Gastrocnemius medialis (tissue), 4 donors: ENCODE data around the gene PDE1C.

Experiments used
- POLR2A ChIP-seq, 2 donors: fragments of 450-650 bp; IDR thresholded peaks; one replicate each; pipeline ENCODE4 v1.6.1; 2017; ENCODE audit warnings: antibody characterized with exemption in 2 of 2, mild to moderate bottlenecking in 2 of 2, moderate library complexity in 2 of 2
- TF ChIP-seq, protein P1 (sequence below), 5 experiments: fragments of 450-650 bp in 3 of 5; fragments of 200-600 bp in 2 of 5; sonication (generic) in 2 of 5; IDR thresholded peaks in 4 of 5; conservative IDR thresholded peaks in 1 of 5; 1 replicate in 4 of 5; 2 replicates in 1 of 5; pipeline ENCODE4 v1.5.1; 2016 to 2019; ENCODE audit warnings: antibody characterized with exemption in 5 of 5, mild to moderate bottlenecking in 3 of 5, moderate library complexity in 3 of 5

DNA sequence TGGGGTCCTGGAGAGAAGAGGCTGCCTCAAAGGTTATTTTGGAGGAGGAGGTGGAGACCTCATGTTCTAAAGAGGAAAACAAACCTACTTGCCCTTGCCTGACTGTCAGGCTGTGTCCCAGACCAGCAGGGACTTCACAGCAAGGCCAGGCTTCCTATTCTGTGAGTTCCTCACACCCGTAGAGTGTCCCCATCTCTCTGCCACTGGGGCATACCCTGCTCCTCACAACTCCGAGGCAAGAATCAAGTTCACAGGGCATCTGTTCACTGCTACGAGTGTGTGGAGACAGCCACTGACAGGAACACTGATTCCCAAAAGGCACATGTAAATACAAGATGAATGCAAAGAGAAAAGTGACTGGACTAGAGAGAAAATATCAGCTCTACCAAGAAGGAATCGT is 38.0 kb downstream of the PDE1C start:
- TF ChIP-seq POLR2A (IDR thresholded peaks at IDR 0.05), result no peak
- TF ChIP-seq, protein P1, sequence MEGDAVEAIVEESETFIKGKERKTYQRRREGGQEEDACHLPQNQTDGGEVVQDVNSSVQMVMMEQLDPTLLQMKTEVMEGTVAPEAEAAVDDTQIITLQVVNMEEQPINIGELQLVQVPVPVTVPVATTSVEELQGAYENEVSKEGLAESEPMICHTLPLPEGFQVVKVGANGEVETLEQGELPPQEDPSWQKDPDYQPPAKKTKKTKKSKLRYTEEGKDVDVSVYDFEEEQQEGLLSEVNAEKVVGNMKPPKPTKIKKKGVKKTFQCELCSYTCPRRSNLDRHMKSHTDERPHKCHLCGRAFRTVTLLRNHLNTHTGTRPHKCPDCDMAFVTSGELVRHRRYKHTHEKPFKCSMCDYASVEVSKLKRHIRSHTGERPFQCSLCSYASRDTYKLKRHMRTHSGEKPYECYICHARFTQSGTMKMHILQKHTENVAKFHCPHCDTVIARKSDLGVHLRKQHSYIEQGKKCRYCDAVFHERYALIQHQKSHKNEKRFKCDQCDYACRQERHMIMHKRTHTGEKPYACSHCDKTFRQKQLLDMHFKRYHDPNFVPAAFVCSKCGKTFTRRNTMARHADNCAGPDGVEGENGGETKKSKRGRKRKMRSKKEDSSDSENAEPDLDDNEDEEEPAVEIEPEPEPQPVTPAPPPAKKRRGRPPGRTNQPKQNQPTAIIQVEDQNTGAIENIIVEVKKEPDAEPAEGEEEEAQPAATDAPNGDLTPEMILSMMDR (IDR thresholded peaks at IDR 0.05 in 4 of 5, conservative IDR thresholded peaks at IDR 0.05 in 1 of 5), result no peak
